ENCODE results near the gene ARHGAP1.

- TF ChIP-seq CEBPB (tag; IDR thresholded peaks at IDR 0.05) (no peak), EZH2 (IDR thresholded peaks at IDR 0.05; ENCODE audit: borderline replicate concordance, low read depth, low read length) (no peak), E2F1 (CRISPR knock-in tag; IDR thresholded peaks at IDR 0.05) (no peak), CTCF (IDR thresholded peaks at IDR 0.05 in 2 of 3, conservative IDR thresholded peaks at IDR 0.05 in 1 of 3; ENCODE audit: insufficient read depth in 2 of 3, low read depth in 1 of 3, low read length in 3 of 3) (no peak), YY1 (IDR thresholded peaks at IDR 0.05; ENCODE audit: borderline replicate concordance in 1 of 3, control insufficient read depth in 1 of 3, extremely low read depth in 1 of 3, insufficient read depth in 3 of 3, insufficient read length in 1 of 3, insufficient replicate concordance in 2 of 3, low read depth in 1 of 3, low read length in 2 of 3) (no peak), POLR2A (conservative IDR thresholded peaks at IDR 0.05) (no peak), BMI1 (IDR thresholded peaks at IDR 0.05; ENCODE audit: low read length) (no peak)
These were observed 70.2 kb downstream of the ARHGAP1 start for GRCh38 chr11:46630237-46630636.
